Keratinocyte (primary cell): Measurements from ENCODE around the gene KRTAP2-3. TPM values are rescaled to one million over a fixed set of nuclear protein-coding genes. Genes with fewer than 3 reads are reported as not detected.
"Not testable (repeated sequence)": the region's sequence is repeated elsewhere in the genome, so short reads cannot be mapped to it uniquely, and the experiment has no call there.

Experiments used
- DNase-seq: peaks from one replicate; pipeline ENCODE4 v3.0.0-alpha.2; 2011; ENCODE audit warnings: low read depth, missing footprints, low spot score
- FAIRE-seq: peaks from 2 replicates; lab custom pipeline; 2011; peaks lifted over from hg19 to GRCh38; lab: Jason Lieb, UNC
- H2AFZ ChIP-seq: 2 replicates; pipeline ENCODE4 v1.6.0; 2012; ENCODE audit warnings: low read length, control low read depth, inconsistent platforms; ENCODE audit not compliant: control insufficient read depth
- H3K27ac ChIP-seq: 2 replicates; pipeline ENCODE4 v1.5.1; 2011; ENCODE audit warnings: low read length; ENCODE audit not compliant: control insufficient read depth, insufficient read depth
- H3K27me3 ChIP-seq: 3 replicates; pipeline ENCODE4 v1.6.0; 2011; ENCODE audit warnings: low read length; ENCODE audit not compliant: control insufficient read depth, insufficient read depth; ENCODE audit errors: extremely low read depth
- H3K36me3 ChIP-seq, 2 experiments: 2 replicates in 1 of 2; 3 replicates in 1 of 2; pipeline ENCODE4 v1.5.1; 2011; ENCODE audit warnings: low read length in 2 of 2, mild to moderate bottlenecking in 1 of 2; ENCODE audit not compliant: control insufficient read depth in 2 of 2, insufficient read depth in 2 of 2; ENCODE audit errors: extremely low read depth in 1 of 2
- H3K4me1 ChIP-seq: 3 replicates; pipeline ENCODE4 v1.5.1; 2011; ENCODE audit warnings: low read length; ENCODE audit not compliant: control insufficient read depth, insufficient read depth; ENCODE audit errors: extremely low read depth
- H3K4me2 ChIP-seq: 3 replicates; pipeline ENCODE4 v1.6.0; 2011; ENCODE audit warnings: low read depth, low read length; ENCODE audit not compliant: control insufficient read depth, insufficient read depth; ENCODE audit errors: extremely low read depth
- H3K4me3 ChIP-seq, 3 experiments: fragments of 200-600 bp in 1 of 3; sonication (generic) in 1 of 3; 2 replicates in 2 of 3; 3 replicates in 1 of 3; pipeline ENCODE4 v1.5.1; 2011 to 2016; ENCODE audit warnings: low read length in 3 of 3, mild to moderate bottlenecking in 3 of 3, control low read depth in 2 of 3, inconsistent platforms in 1 of 3, low read depth in 1 of 3, mixed read lengths in 1 of 3, mixed run types in 1 of 3, moderate library complexity in 1 of 3; ENCODE audit not compliant: control insufficient read depth in 2 of 3, insufficient read depth in 2 of 3; ENCODE audit errors: extremely low read depth in 1 of 3
- H3K79me2 ChIP-seq: 2 replicates; pipeline ENCODE4 v1.6.0; 2012; ENCODE audit warnings: low read length; ENCODE audit not compliant: control insufficient read depth, insufficient read depth
- H3K9ac ChIP-seq: 3 replicates; pipeline ENCODE4 v1.6.0; 2011; ENCODE audit warnings: low read length; ENCODE audit not compliant: control insufficient read depth, insufficient read depth; ENCODE audit errors: extremely low read depth
- H3K9me1 ChIP-seq: 3 replicates; pipeline ENCODE4 v1.6.0; 2011; ENCODE audit warnings: low read length; ENCODE audit not compliant: control insufficient read depth, insufficient read depth; ENCODE audit errors: extremely low read depth
- H3K9me3 ChIP-seq: 2 replicates; pipeline ENCODE4 v1.5.1; 2012; ENCODE audit warnings: low read depth, low read length; ENCODE audit not compliant: control insufficient read depth
- H4K20me1 ChIP-seq: 3 replicates; pipeline ENCODE4 v1.6.0; 2011; ENCODE audit warnings: low read length; ENCODE audit not compliant: control insufficient read depth, insufficient read depth; ENCODE audit errors: extremely low read depth
- CTCF ChIP-seq, 3 experiments: IDR thresholded peaks in 1 of 3; conservative IDR thresholded peaks in 1 of 3; optimal IDR thresholded peaks in 1 of 3; 2 replicates in 2 of 3; 3 replicates in 1 of 3; pipeline versions ENCODE3 to v1.5.1; 2011; ENCODE audit warnings: low read length in 3 of 3, mild to moderate bottlenecking in 3 of 3, moderate library complexity in 2 of 3, control low read depth in 1 of 3, inconsistent platforms in 1 of 3; ENCODE audit not compliant: insufficient read depth in 2 of 3; ENCODE audit errors: extremely low read depth in 1 of 3
- EZH2 ChIP-seq: IDR thresholded peaks from one replicate; pipeline ENCODE4 v1.6.1; 2012; ENCODE audit warnings: inconsistent platforms, mild to moderate bottlenecking, low read length, moderate library complexity
- dilution Hi-C: fragments of 300-500 bp; cut with MboI; formaldehyde crosslinking; loops from one replicate; pipeline ENCODE4 v1.7.0; 2020; ENCODE audit warnings: low sequenced_read_pairs; ENCODE audit not compliant: extremely low pct_ligation_motif_present
- polyA plus RNA-seq, 5 experiments: library from polyadenylated mRNA; depleted of rRNA in 3 of 5; stranded (reverse) in 3 of 5; stranded (forward) in 1 of 5; unstranded in 1 of 5; fragments of >200 nt; gene quantifications; 1 replicate in 1 of 5; 2 replicates in 3 of 5; 3 replicates in 1 of 5; pipeline versions ENCODE4 v1.2.1 to v1.2.3, GENCODE V29; 2011 to 2012; ENCODE audit warnings: missing spikeins in 2 of 5, low read depth in 1 of 5, low replicate concordance in 1 of 5

KRTAP2-3 gene
- polyA plus RNA-seq, 1 donor (not counting 4 experiments of a cell fraction or from before 2014, with no cell fraction given): 8.4 TPM

GRCh38 chr17:41058741-41059140, 1.2 kb downstream of the KRTAP2-3 start:
- no peaks in the 10 kb centered on the region for H3K9me3 ChIP-seq
- H4K20me1 ChIP-seq: no peaks in the 10 kb centered on the region
- DNase-seq: no peak
- H3K27ac ChIP-seq: no peak overlapping the region
- H3K4me1 ChIP-seq: peaks cover 32% of the 10 kb centered on the region
- no peak overlapping the region for H2AFZ ChIP-seq
- H3K4me3 ChIP-seq: no peak overlapping the region
- no peak overlapping the region for H3K4me2 ChIP-seq
- H3K36me3 ChIP-seq: no peaks in the 10 kb centered on the region
- H3K79me2 ChIP-seq: no peaks in the 10 kb centered on the region
- dilution Hi-C loops: no loop called here
- no peaks in the 10 kb centered on the region for H3K9me1 ChIP-seq
- no peaks in the 10 kb centered on the region for H3K27me3 ChIP-seq
- H3K9ac ChIP-seq: no peak overlapping the region
- TF ChIP-seq CTCF (optimal IDR thresholded peaks at IDR 0.05 in 1 of 3, IDR thresholded peaks at IDR 0.05 in 1 of 3, conservative IDR thresholded peaks at IDR 0.05 in 1 of 3; ENCODE audit: extremely low read depth in 1 of 3, insufficient read depth in 2 of 3, low read length in 3 of 3) (no peak), EZH2 (no peak)
- FAIRE-seq: peak; percentile 79

GRCh38 chr17:41057547-41057946, 2.4 kb downstream of the KRTAP2-3 start:
- Histone ChIP-seq H4K20me1 (no peaks in the 10 kb centered on the region), H3K79me2 (no peaks in the 10 kb centered on the region), H3K36me3 (no peaks in the 10 kb centered on the region), H3K9ac (no peak overlapping the region), H3K27ac (no peak overlapping the region), H3K4me3 (no peak overlapping the region), H3K4me1 (peaks cover 31% of the 10 kb centered on the region), H3K9me3 (no peaks in the 10 kb centered on the region), H3K4me2 (no peak overlapping the region), H3K27me3 (no peaks in the 10 kb centered on the region), H2AFZ (no peak overlapping the region), H3K9me1 (no peaks in the 10 kb centered on the region)
- DNase-seq: no peak
- TF ChIP-seq EZH2 (no peak), CTCF (optimal IDR thresholded peaks at IDR 0.05 in 1 of 3, IDR thresholded peaks at IDR 0.05 in 1 of 3, conservative IDR thresholded peaks at IDR 0.05 in 1 of 3; ENCODE audit: extremely low read depth in 1 of 3, insufficient read depth in 2 of 3, low read length in 3 of 3) (no peak)
- FAIRE-seq: peak; percentile 68
- dilution Hi-C loops: no loop called here

- FAIRE-seq: not testable (repeated sequence)
Observed at GRCh38 chr17:41055130-41055529, 4.8 kb downstream of the KRTAP2-3 start, which contains the start of gene KRTAP2-2. Gene KRTAP2-2 (minus strand): TSS chr17:41055230. CDS start chr17:41055211, 19 bp downstream.

GRCh38 chr17:41054556-41054955, 5.4 kb downstream of the KRTAP2-3 start:
- H3K79me2 ChIP-seq, H2AFZ ChIP-seq, H3K4me1 ChIP-seq, H4K20me1 ChIP-seq, DNase-seq, H3K9me3 ChIP-seq, H3K4me2 ChIP-seq, H3K4me3 ChIP-seq, H3K9me1 ChIP-seq, H3K27me3 ChIP-seq, FAIRE-seq, H3K27ac ChIP-seq, H3K9ac ChIP-seq, dilution Hi-C loops, H3K36me3 ChIP-seq: not testable (repeated sequence)

More at GRCh38 chr17:41055130-41055529, 4.8 kb downstream of the KRTAP2-3 start, which contains the start of gene KRTAP2-2:
- H4K20me1 ChIP-seq, H3K9me1 ChIP-seq, H3K4me3 ChIP-seq, H3K9me3 ChIP-seq, H3K27me3 ChIP-seq, H3K4me2 ChIP-seq, H3K9ac ChIP-seq, H3K4me1 ChIP-seq, dilution Hi-C loops, H3K36me3 ChIP-seq, H2AFZ ChIP-seq, DNase-seq, H3K79me2 ChIP-seq, H3K27ac ChIP-seq: not testable (repeated sequence)
